GM23248 (cell line): ENCODE measurements around the gene AKT3.

ENCODE experiments used
- EZH2 ChIP-seq: fragments of 200-600 bp; sonication (generic); IDR thresholded peaks from 2 replicates; pipeline ENCODE4 v1.6.1; 2018; ENCODE audit warnings: antibody characterized with exemption, mild to moderate bottlenecking; ENCODE audit not compliant: insufficient read depth, poor library complexity, severe bottlenecking
- EZH2phosphoT487 ChIP-seq: fragments of 200-600 bp; sonication (generic); IDR thresholded peaks from 2 replicates; pipeline ENCODE4 v1.6.1; 2018; ENCODE audit warnings: antibody characterized with exemption, moderate library complexity, mild to moderate bottlenecking, low read depth; ENCODE audit not compliant: insufficient read depth

- no peak for TF ChIP-seq EZH2
- no peak for TF ChIP-seq EZH2phosphoT487
These were observed 114.6 kb downstream of the AKT3 start for GRCh38 chr1:243735457-243735856.
